Thyroid gland (tissue), 4 donors: ENCODE measurements around the gene GALNT18.

Source experiments
- CTCF ChIP-seq, 6 experiments: fragments of 200-600 bp in 3 of 6; fragments of 450-650 bp in 3 of 6; sonication (generic) in 3 of 6; IDR thresholded peaks; one replicate each; pipeline ENCODE4 v1.5.1; 2016 to 2019; ENCODE audit warnings: antibody characterized with exemption in 6 of 6, mild to moderate bottlenecking in 2 of 6, inconsistent platforms in 1 of 6, moderate library complexity in 1 of 6
- POLR2A ChIP-seq, 2 donors: fragments of 450-650 bp; IDR thresholded peaks; one replicate each; pipeline ENCODE4 v1.6.1; 2017; ENCODE audit warnings: antibody characterized with exemption in 2 of 2, mild to moderate bottlenecking in 2 of 2, moderate library complexity in 1 of 2

- TF ChIP-seq POLR2A (IDR thresholded peaks at IDR 0.05) (no peak), CTCF (IDR thresholded peaks at IDR 0.05) (no peak)
Measured at GRCh38 chr11:11505190-11505589, 116.6 kb downstream of the GALNT18 start.
